CD4-positive, alpha-beta T cell treated with Interleukin-2 at 100 ng/mL for 4 hours (primary cell): ENCODE measurements around the gene ZP3.
"Not testable (repeated sequence)": the region's sequence is repeated elsewhere in the genome, so short reads cannot be mapped to it uniquely, and the experiment has no call there.

ENCODE experiments used
- DNase-seq: peaks from one replicate; pipeline ENCODE4 v3.0.0-alpha.2; 2020; ENCODE audit warnings: low spot score

Gene ZP3

DNA sequence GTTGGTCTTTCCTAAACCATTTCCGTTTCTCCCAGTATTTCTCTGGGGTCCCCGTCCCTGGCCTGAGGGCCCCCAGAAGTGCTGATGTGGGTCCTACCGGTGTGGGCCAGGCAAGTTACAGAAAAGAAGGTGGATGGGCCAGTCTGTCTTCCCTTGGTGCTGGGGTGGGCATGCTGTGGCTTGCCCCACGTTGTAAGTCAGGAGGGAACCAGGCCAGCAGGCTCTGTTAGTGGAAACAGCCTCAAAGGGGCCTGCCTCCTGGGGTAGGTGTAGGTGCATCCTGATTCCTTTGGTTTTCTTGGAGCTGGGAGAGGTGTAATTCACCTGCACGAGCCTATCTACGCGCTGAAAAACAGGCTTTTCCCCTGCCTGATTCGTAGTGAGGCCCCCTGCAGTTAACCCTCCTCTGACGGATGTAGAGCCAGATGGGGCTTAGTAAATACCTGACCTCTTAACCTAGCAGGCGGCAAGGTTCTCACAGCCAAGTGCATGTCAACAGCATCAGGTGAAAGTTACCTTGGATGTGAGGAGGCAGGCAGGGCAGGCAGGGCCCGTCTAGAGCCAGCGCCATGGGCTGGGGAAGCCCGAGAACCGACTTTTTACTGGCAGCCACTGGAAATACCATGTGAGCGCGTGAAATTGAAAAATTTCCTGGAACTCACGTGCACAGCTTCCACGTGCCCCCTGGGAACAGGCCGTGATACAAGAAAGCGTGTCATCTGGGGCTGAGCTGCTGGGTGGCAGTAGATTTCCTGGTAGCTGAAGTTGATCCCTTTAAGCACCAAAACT is 61.3 kb downstream of the ZP3 start:
- not testable (repeated sequence) for DNase-seq

DNA sequence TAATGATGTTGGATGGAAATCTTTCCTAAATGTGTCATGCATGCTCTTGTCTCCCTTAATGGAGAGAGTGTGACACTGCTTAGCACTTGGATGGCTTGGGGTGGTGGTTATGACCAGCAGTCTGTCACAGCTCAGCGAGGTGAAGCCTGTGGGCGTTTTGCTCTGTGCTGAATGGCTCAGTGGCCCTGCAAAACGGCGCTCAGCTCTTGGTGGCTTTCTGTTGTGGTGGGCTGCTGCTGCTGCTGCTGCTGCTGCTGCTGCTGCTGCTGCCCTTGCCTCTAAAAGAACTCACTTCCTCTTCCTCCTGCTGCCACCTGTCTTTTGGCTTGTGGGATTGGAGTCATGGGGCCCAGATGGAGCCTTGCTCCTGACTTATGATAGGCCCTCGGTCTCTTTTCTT is 61.9 kb downstream of the ZP3 start:
- DNase-seq: peak; percentile 31

DNA sequence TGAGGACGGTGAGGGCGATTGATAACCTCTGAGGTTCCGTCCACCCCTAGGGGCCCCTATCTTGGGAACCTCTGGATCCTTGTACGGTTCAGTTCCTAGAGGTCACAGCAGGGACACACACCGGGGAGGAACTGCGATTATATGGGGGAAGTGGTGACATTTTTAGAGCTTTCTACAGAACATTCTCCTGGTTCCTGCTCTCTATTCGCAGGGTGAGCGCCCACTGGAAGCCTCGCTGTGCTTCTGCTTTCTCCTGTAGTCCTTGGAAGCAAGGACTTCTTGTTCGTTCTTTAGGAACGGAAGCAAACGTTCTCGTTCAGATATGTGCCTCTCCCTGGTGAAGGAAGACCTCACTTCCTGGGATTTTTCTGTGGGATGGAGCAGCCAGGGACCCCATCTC is 63.2 kb downstream of the ZP3 start:
- DNase-seq: not testable (repeated sequence)
